ENCODE results near the gene CSTF3.
"Not testable (repeated sequence)": the region's sequence is repeated elsewhere in the genome, so short reads cannot be mapped to it uniquely, and the experiment has no call there.

The CSTF3 gene

GRCh38 chr11:33160136-33160535 is 1.1 kb downstream of the CSTF3 start:
- no peak for FAIRE-seq

GRCh38 chr11:33159378-33159867 is 1.9 kb downstream of the CSTF3 start:
- not testable (repeated sequence) for FAIRE-seq

GRCh38 chr11:33158596-33159275 is 2.5 kb downstream of the CSTF3 start:
- no peak for FAIRE-seq

- no peak for FAIRE-seq
Observed at GRCh38 chr11:33157103-33158027, 3.9 kb downstream of the CSTF3 start.

GRCh38 chr11:33151399-33151798 is 9.9 kb downstream of the CSTF3 start:
- FAIRE-seq = no peak

- FAIRE-seq = no peak
Observed at GRCh38 chr11:33147559-33147958, 13.7 kb downstream of the CSTF3 start.

- FAIRE-seq = no peak
Observed at GRCh38 chr11:33135768-33136443, 25.4 kb downstream of the CSTF3 start.

- no peak for FAIRE-seq
Observed at GRCh38 chr11:33135216-33135615, 26.1 kb downstream of the CSTF3 start.

GRCh38 chr11:33134276-33134675 is 27.0 kb downstream of the CSTF3 start:
- FAIRE-seq = no peak

GRCh38 chr11:33133761-33134160 is 27.5 kb downstream of the CSTF3 start:
- FAIRE-seq = no peak

- FAIRE-seq = peak; percentile 64
Observed at GRCh38 chr11:33132510-33132909, 28.8 kb downstream of the CSTF3 start.

- FAIRE-seq = no peak
Observed at GRCh38 chr11:33128739-33129138, 32.5 kb downstream of the CSTF3 start.

GRCh38 chr11:33125611-33126010 is 35.7 kb downstream of the CSTF3 start:
- no peak for FAIRE-seq

GRCh38 chr11:33125025-33125424 is 36.3 kb downstream of the CSTF3 start:
- no peak for FAIRE-seq

GRCh38 chr11:33122696-33123095 is 38.6 kb downstream of the CSTF3 start:
- FAIRE-seq = peak; percentile 33

- FAIRE-seq = no peak
Observed at GRCh38 chr11:33116535-33116934, 44.7 kb downstream of the CSTF3 start.

- FAIRE-seq = no peak
Observed at GRCh38 chr11:33110083-33110482, 51.2 kb downstream of the CSTF3 start.

- FAIRE-seq = no peak
Observed at GRCh38 chr11:33109294-33109895, 51.9 kb downstream of the CSTF3 start.

- FAIRE-seq = no peak
Observed at GRCh38 chr11:33103836-33104235, 57.4 kb downstream of the CSTF3 start.

GRCh38 chr11:33094157-33094556 is 67.1 kb downstream of the CSTF3 start:
- no peak for FAIRE-seq

GRCh38 chr11:33089776-33090175 is 71.5 kb downstream of the CSTF3 start:
- no peak for FAIRE-seq

- no peak for FAIRE-seq
Observed at GRCh38 chr11:33086017-33086416, 75.3 kb downstream of the CSTF3 start.

- FAIRE-seq = no peak
Observed at GRCh38 chr11:33083918-33084317, 77.4 kb downstream of the CSTF3 start.
